Central memory CD4-positive, alpha-beta T cell (primary cell): Measurements from ENCODE around the gene MAGED2.
"Not testable (repeated sequence)": the region's sequence is repeated elsewhere in the genome, so short reads cannot be mapped to it uniquely, and the experiment has no call there.

Experiments used
- DNase-seq: peaks from one replicate; pipeline ENCODE4 v3.0.0; 2022
- total RNA-seq, 3 experiments: gene quantifications; one replicate each; lab custom pipeline; 2026; lab: John Stamatoyannopoulos, UW

Gene MAGED2
- total RNA-seq: 40.9 to 247 (median 60.6) reads per million in 3 experiments

GRCh38 chrX:54807524-54808108 is at the start of gene MAGED2:
TSS of gene MAGED2 (plus strand) at chrX:54807745. CDS start at chrX:54809332, 1,587 bp downstream.
- peak; percentile 40 for DNase-seq

- DNase-seq: no peak
Observed at GRCh38 chrX:54758114-54759055, 49.2 kb upstream of the MAGED2 start.

- DNase-seq: not testable (repeated sequence)
Observed at GRCh38 chrX:54774391-54775094, 33.0 kb upstream of the MAGED2 start.

GRCh38 chrX:54776061-54776460 is 31.5 kb upstream of the MAGED2 start:
- DNase-seq: no peak

- DNase-seq: no peak
Observed at GRCh38 chrX:54776987-54777672, 30.4 kb upstream of the MAGED2 start.

GRCh38 chrX:54785901-54786300 is 21.6 kb upstream of the MAGED2 start:
- DNase-seq: no peak

- DNase-seq: peak; percentile 20
Observed at GRCh38 chrX:54786967-54787366, 20.6 kb upstream of the MAGED2 start.

GRCh38 chrX:54788446-54788845 is 19.1 kb upstream of the MAGED2 start:
- DNase-seq: no peak

- DNase-seq: not testable (repeated sequence)
Observed at GRCh38 chrX:54789405-54789804, 18.1 kb upstream of the MAGED2 start.

- DNase-seq: no peak
Observed at GRCh38 chrX:54794028-54794427, 13.5 kb upstream of the MAGED2 start.

- no peak for DNase-seq
Observed at GRCh38 chrX:54794795-54795194, 12.8 kb upstream of the MAGED2 start.

- DNase-seq: no peak
Observed at GRCh38 chrX:54798137-54798536, 9.4 kb upstream of the MAGED2 start, which contains the start of gene ITIH6. TSS of gene ITIH6 (minus strand) at chrX:54798255. CDS start at chrX:54798210, 45 bp downstream.

GRCh38 chrX:54799046-54799445 is 8.5 kb upstream of the MAGED2 start:
- DNase-seq: no peak

- DNase-seq: no peak
Observed at GRCh38 chrX:54808109-54808604, 612 bp downstream of the MAGED2 start.

- peak; percentile 88 for DNase-seq
Observed at GRCh38 chrX:54808605-54809483, 1.3 kb downstream of the MAGED2 start.

- DNase-seq: no peak
Observed at GRCh38 chrX:54810532-54810931, 3.0 kb downstream of the MAGED2 start.

- no peak for DNase-seq
Observed at GRCh38 chrX:54811301-54811885, 3.8 kb downstream of the MAGED2 start.

GRCh38 chrX:54812306-54812705 is 4.8 kb downstream of the MAGED2 start:
- no peak for DNase-seq

- DNase-seq: no peak
Observed at GRCh38 chrX:54817220-54817820, 9.8 kb downstream of the MAGED2 start.

GRCh38 chrX:54818221-54818620 is 10.7 kb downstream of the MAGED2 start:
- no peak for DNase-seq
